Measurements from ENCODE around the gene MARK3. TPM values are rescaled to one million over a fixed set of nuclear protein-coding genes. Genes with fewer than 3 reads are reported as not detected.

Gene MARK3
- total RNA-seq, 1 donor from 2014 or later = 124 TPM

- H3K9me3 Mint-ChIP-seq (ENCODE audit: unreplicated experiment) = peaks cover 28% of the 10 kb centered on the region
- H3K27me3 Mint-ChIP-seq (ENCODE audit: low read depth, unreplicated experiment) = no peaks in the 10 kb centered on the region
- FAIRE-seq = no peak
These were observed 18.5 kb upstream of the MARK3 start for GRCh38 chr14:103366741-103367140.

DNA sequence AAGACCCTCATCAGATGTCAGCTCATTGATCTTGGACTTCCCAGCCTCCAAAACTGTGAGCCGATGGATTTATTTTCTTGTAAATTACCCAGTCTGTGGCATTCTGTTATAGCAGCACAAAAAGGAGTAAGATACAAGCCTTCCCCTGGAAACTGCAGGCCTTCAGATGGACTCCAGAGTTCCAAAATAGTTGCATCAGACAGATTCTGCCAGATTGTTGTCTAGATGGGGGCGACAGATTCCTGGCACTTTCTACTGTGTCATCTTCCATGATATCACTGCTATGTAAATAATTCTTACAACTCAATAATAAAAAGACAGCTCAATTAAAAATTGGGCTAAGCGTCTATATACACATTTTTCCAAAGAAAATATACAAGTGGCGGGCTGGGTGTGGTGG lies 17.2 kb upstream of the MARK3 start:
- Histone ChIP-seq H3K27ac (ENCODE audit: low read depth, low read length) (no peak overlapping the region), H3K9me3 (ENCODE audit: insufficient read depth, low read depth, low read length) (peaks cover under 1% of the 10 kb centered on the region), H3K4me2 (ENCODE audit: low read length) (no peak overlapping the region), H3K36me3 (ENCODE audit: insufficient read depth, low read length) (no peaks in the 10 kb centered on the region), H3K4me3 (ENCODE audit: insufficient read depth, low read depth, low read length) (no peak overlapping the region), H3K79me2 (ENCODE audit: insufficient read depth, low read length) (no peaks in the 10 kb centered on the region), H3K4me1 (ENCODE audit: insufficient read depth, low read length) (peaks cover 10% of the 10 kb centered on the region), H3K9ac (ENCODE audit: low read length) (no peak overlapping the region), H4K20me1 (ENCODE audit: insufficient read depth, low read length) (no peaks in the 10 kb centered on the region), H2AFZ (ENCODE audit: low read depth, low read length) (no peak overlapping the region), H3K27me3 (ENCODE audit: insufficient read depth, low read length) (no peaks in the 10 kb centered on the region)
- Mint-ChIP-seq H3K27ac (ENCODE audit: unreplicated experiment) (peak overlapping the region; percentile 48), H3K4me3 (ENCODE audit: unreplicated experiment) (no peak overlapping the region), H3K4me1 (ENCODE audit: low read depth, unreplicated experiment) (peaks cover 10% of the 10 kb centered on the region), H3K27me3 (ENCODE audit: low read depth, unreplicated experiment) (no peaks in the 10 kb centered on the region), H3K36me3 (ENCODE audit: low read depth, unreplicated experiment) (peaks cover 6% of the 10 kb centered on the region), H3K9me3 (ENCODE audit: unreplicated experiment) (peaks cover 24% of the 10 kb centered on the region)
- FAIRE-seq = no peak
- no peak for DNase-seq (ENCODE audit: low read depth)
- TF ChIP-seq EZH2 (IDR thresholded peaks at IDR 0.05; ENCODE audit: insufficient read depth, low read length) = no peak
- TF ChIP-seq CTCF (IDR thresholded peaks at IDR 0.05; ENCODE audit: insufficient read depth, low read depth, low read length) = no peak

More at GRCh38 chr14:103366741-103367140, 18.5 kb upstream of the MARK3 start:
- Mint-ChIP-seq H3K27ac (ENCODE audit: unreplicated experiment) (no peak overlapping the region), H3K4me1 (ENCODE audit: low read depth, unreplicated experiment) (peaks cover 6% of the 10 kb centered on the region), H3K4me3 (ENCODE audit: unreplicated experiment) (no peak overlapping the region), H3K36me3 (ENCODE audit: low read depth, unreplicated experiment) (peaks cover 8% of the 10 kb centered on the region)
- H3K9ac ChIP-seq (ENCODE audit: low read length) = no peak overlapping the region
- H3K4me3 ChIP-seq (ENCODE audit: insufficient read depth, low read depth, low read length) = no peak overlapping the region
- no peak for DNase-seq (ENCODE audit: low read depth)
- H3K9me3 ChIP-seq (ENCODE audit: insufficient read depth, low read depth, low read length) = peaks cover 4% of the 10 kb centered on the region
- peaks cover 5% of the 10 kb centered on the region for H3K4me1 ChIP-seq (ENCODE audit: insufficient read depth, low read length)
- H3K4me2 ChIP-seq (ENCODE audit: low read length) = no peak overlapping the region
- TF ChIP-seq EZH2 (IDR thresholded peaks at IDR 0.05; ENCODE audit: insufficient read depth, low read length) (no peak), CTCF (IDR thresholded peaks at IDR 0.05; ENCODE audit: insufficient read depth, low read depth, low read length) (no peak)
- no peak overlapping the region for H2AFZ ChIP-seq (ENCODE audit: low read depth, low read length)
- H3K79me2 ChIP-seq (ENCODE audit: insufficient read depth, low read length) = no peaks in the 10 kb centered on the region
- no peaks in the 10 kb centered on the region for H3K36me3 ChIP-seq (ENCODE audit: insufficient read depth, low read length)
- no peak overlapping the region for H3K27ac ChIP-seq (ENCODE audit: low read depth, low read length)
- no peaks in the 10 kb centered on the region for H3K27me3 ChIP-seq (ENCODE audit: insufficient read depth, low read length)
- no peaks in the 10 kb centered on the region for H4K20me1 ChIP-seq (ENCODE audit: insufficient read depth, low read length)

- peaks cover 6% of the 10 kb centered on the region for H3K9me3 Mint-ChIP-seq (ENCODE audit: unreplicated experiment)
- Histone ChIP-seq H2AFZ (ENCODE audit: low read depth, low read length) (no peak overlapping the region), H3K4me2 (ENCODE audit: low read length) (no peak overlapping the region), H3K4me1 (ENCODE audit: insufficient read depth, low read length) (peaks cover 12% of the 10 kb centered on the region), H3K27me3 (ENCODE audit: insufficient read depth, low read length) (no peaks in the 10 kb centered on the region), H3K9ac (ENCODE audit: low read length) (no peak overlapping the region), H3K4me3 (ENCODE audit: insufficient read depth, low read depth, low read length) (no peak overlapping the region), H3K79me2 (ENCODE audit: insufficient read depth, low read length) (no peaks in the 10 kb centered on the region), H3K9me3 (ENCODE audit: insufficient read depth, low read depth, low read length) (no peaks in the 10 kb centered on the region), H3K27ac (ENCODE audit: low read depth, low read length) (no peak overlapping the region), H4K20me1 (ENCODE audit: insufficient read depth, low read length) (no peaks in the 10 kb centered on the region), H3K36me3 (ENCODE audit: insufficient read depth, low read length) (no peaks in the 10 kb centered on the region)
- no peak overlapping the region for H3K27ac Mint-ChIP-seq (ENCODE audit: unreplicated experiment)
- H3K4me1 Mint-ChIP-seq (ENCODE audit: low read depth, unreplicated experiment) = peaks cover 16% of the 10 kb centered on the region
- FAIRE-seq (no peak), DNase-seq (ENCODE audit: low read depth) (no peak)
- peaks cover 3% of the 10 kb centered on the region for H3K36me3 Mint-ChIP-seq (ENCODE audit: low read depth, unreplicated experiment)
- TF ChIP-seq CTCF (IDR thresholded peaks at IDR 0.05; ENCODE audit: insufficient read depth, low read depth, low read length) (no peak), EZH2 (IDR thresholded peaks at IDR 0.05; ENCODE audit: insufficient read depth, low read length) (no peak)
- no peaks in the 10 kb centered on the region for H3K27me3 Mint-ChIP-seq (ENCODE audit: low read depth, unreplicated experiment)
- no peak overlapping the region for H3K4me3 Mint-ChIP-seq (ENCODE audit: unreplicated experiment)
These were observed 15.1 kb upstream of the MARK3 start for GRCh38 chr14:103370087-103370486.
